IMR-90 (cell line): ENCODE data around the gene ZAR1. TPM values are rescaled to one million over a fixed set of nuclear protein-coding genes. Genes with fewer than 3 reads are reported as not detected.

Experiments
- ATAC-seq: fragments of 200-7000 bp; cut with Tn5 transposase; 2 replicates; pipeline ENCODE4 v1.9.1; 2020; ENCODE audit warnings: low read depth, mild to moderate bottlenecking, moderate library complexity
- BruUV-seq: library from RNA; stranded (reverse); fragments of 400-500 nt; replicated peaks from 2 replicates; lab custom pipeline; 2021; lab: Mats Ljungman, UMichigan
- CTCF ChIA-PET: fragments of 300-600 bp; formaldehyde crosslinking; extraction: SDS; loops from one replicate; lab custom pipeline; 2021; ENCODE audit warnings: antibody characterized with exemption; lab: Yijun Ruan, JAX
- POLR2A ChIA-PET: fragments of 300-600 bp; sonication (Branson Sonifier 250); formaldehyde crosslinking; loops from one replicate; lab custom pipeline; 2022; ENCODE audit warnings: antibody characterized with exemption; ENCODE audit not compliant: unreplicated experiment; lab: Charles Lee
- DNase-seq: peaks from one replicate; pipeline ENCODE4 v3.0.0; 2013
- H2AFZ ChIP-seq: replicated peaks from 2 replicates; pipeline ENCODE3; 2013; ENCODE audit warnings: low read length, mild to moderate bottlenecking; ENCODE audit not compliant: poor library complexity
- H2AK5ac ChIP-seq: 2 replicates; pipeline ENCODE4 v1.6.1; 2013; ENCODE audit warnings: low read depth, low read length, inconsistent platforms
- H2AK9ac ChIP-seq: replicated peaks from 2 replicates; pipeline ENCODE3; 2013; ENCODE audit warnings: mild to moderate bottlenecking, low read depth, low read length, moderate library complexity; ENCODE audit not compliant: poor library complexity
- H2BK120ac ChIP-seq: 2 replicates; pipeline ENCODE4 v1.6.1; 2013; ENCODE audit warnings: low read depth, low read length, inconsistent platforms
- H2BK15ac ChIP-seq: 3 replicates; pipeline ENCODE4 v1.6.1; 2013; ENCODE audit warnings: low read depth, low read length, inconsistent platforms
- H2BK20ac ChIP-seq: 2 replicates; pipeline ENCODE4 v1.6.1; 2013; ENCODE audit warnings: low read depth, mild to moderate bottlenecking, inconsistent platforms, low read length, moderate library complexity
- H2BK5ac ChIP-seq: 2 replicates; pipeline ENCODE4 v1.6.1; 2013; ENCODE audit warnings: mild to moderate bottlenecking, low read depth, low read length, inconsistent platforms; ENCODE audit not compliant: poor library complexity, severe bottlenecking
- H3K14ac ChIP-seq: replicated peaks from 2 replicates; pipeline ENCODE4 v1.6.1; 2013; ENCODE audit warnings: low read depth, low read length, inconsistent platforms
- H3K18ac ChIP-seq: 2 replicates; pipeline ENCODE4 v1.6.1; 2013; ENCODE audit warnings: low read depth, low read length, control low read depth
- H3K23ac ChIP-seq: 2 replicates; pipeline ENCODE4 v1.6.1; 2013; ENCODE audit warnings: low read depth, low read length, inconsistent platforms
- H3K27ac ChIP-seq: 2 replicates; pipeline ENCODE4 v1.5.1; 2013; ENCODE audit warnings: mild to moderate bottlenecking, control low read depth, low read length; ENCODE audit not compliant: insufficient read depth
- H3K27me3 ChIP-seq: 2 replicates; pipeline ENCODE4 v1.6.1; 2013; ENCODE audit warnings: low read length; ENCODE audit not compliant: control insufficient read depth, insufficient read depth
- H3K36me3 ChIP-seq: 2 replicates; pipeline ENCODE4 v1.6.1; 2013; ENCODE audit warnings: low read length, mixed read lengths; ENCODE audit not compliant: control insufficient read depth, insufficient read depth
- H3K4ac ChIP-seq: 2 replicates; pipeline ENCODE4 v1.6.1; 2013; ENCODE audit warnings: low read depth, low read length, inconsistent platforms
- H3K4me1 ChIP-seq: 2 replicates; pipeline ENCODE4 v1.6.1; 2013; ENCODE audit warnings: low read length, mixed read lengths; ENCODE audit not compliant: control insufficient read depth, insufficient read depth
- H3K4me2 ChIP-seq: 2 replicates; pipeline ENCODE4 v1.6.1; 2013; ENCODE audit warnings: low read depth, mild to moderate bottlenecking, control low read depth, low read length, moderate library complexity
- H3K4me3 ChIP-seq: 2 replicates; pipeline ENCODE4 v1.5.1; 2013; ENCODE audit warnings: low read depth, mild to moderate bottlenecking, control low read depth, low read length, moderate library complexity; ENCODE audit not compliant: insufficient read depth
- H3K56ac ChIP-seq: 2 replicates; pipeline ENCODE4 v1.6.1; 2013; ENCODE audit warnings: low read length, inconsistent platforms; ENCODE audit not compliant: insufficient read depth; ENCODE audit errors: extremely low read depth
- H3K79me1 ChIP-seq, 2 experiments: 2 replicates each; pipeline ENCODE4 v1.6.1; 2013; ENCODE audit warnings: low read length in 2 of 2, inconsistent platforms in 1 of 2, low read depth in 1 of 2
- H3K9ac ChIP-seq: 2 replicates; pipeline ENCODE4 v1.6.1; 2013; ENCODE audit warnings: low read depth, low read length, control low read depth
- H3K9me1 ChIP-seq: 2 replicates; pipeline ENCODE4 v1.6.1; 2013; ENCODE audit warnings: low read length, inconsistent platforms; ENCODE audit not compliant: insufficient read depth
- H3K9me3 ChIP-seq: 2 replicates; pipeline ENCODE4 v1.6.1; 2013; ENCODE audit warnings: low read length; ENCODE audit not compliant: control insufficient read depth, insufficient read depth
- H4K20me1 ChIP-seq: 2 replicates; pipeline ENCODE4 v1.6.1; 2013; ENCODE audit warnings: low read length, inconsistent platforms; ENCODE audit not compliant: insufficient read depth
- H4K5ac ChIP-seq: 2 replicates; pipeline ENCODE4 v1.6.1; 2013; ENCODE audit warnings: mild to moderate bottlenecking, low read depth, low read length, control low read depth
- H4K8ac ChIP-seq, 2 experiments: 2 replicates each; pipeline ENCODE4 v1.6.1; 2013; ENCODE audit warnings: low read depth in 2 of 2, low read length in 2 of 2, control low read depth in 1 of 2, inconsistent platforms in 1 of 2
- H4K91ac ChIP-seq: 2 replicates; pipeline ENCODE4 v1.6.1; 2013; ENCODE audit warnings: low read depth, low read length, inconsistent platforms; ENCODE audit not compliant: insufficient read depth
- CHD1 ChIP-seq: IDR thresholded peaks from 2 replicates; pipeline ENCODE4 v1.6.1; 2012; ENCODE audit warnings: low read depth, low read length, improper control_type of control experiment
- ELK1 ChIP-seq: fragments of 150-350 bp; IDR thresholded peaks from 2 replicates; pipeline ENCODE4 v1.6.1; 2016; ENCODE audit warnings: low read depth, mild to moderate bottlenecking, low read length, moderate library complexity, borderline replicate concordance
- NFE2L2 ChIP-seq: fragments of 150-350 bp; IDR thresholded peaks from 2 replicates; pipeline ENCODE4 v1.6.1; 2016; ENCODE audit warnings: low read depth, mild to moderate bottlenecking, low read length
- POLR2A ChIP-seq: IDR thresholded peaks from 2 replicates; pipeline ENCODE4 v1.6.1; 2012; ENCODE audit warnings: mild to moderate bottlenecking, low read depth, low read length
- RCOR1 ChIP-seq: IDR thresholded peaks from 2 replicates; pipeline ENCODE4 v1.6.1; 2012; ENCODE audit warnings: mild to moderate bottlenecking, low read length, improper control_type of control experiment; ENCODE audit not compliant: insufficient replicate concordance
- WGBS, 2 experiments: methylation state at CpG; one replicate each; pipeline versions ENCODE4 v1.1.5 to v1.1.7; 2013; ENCODE audit warnings: missing lambda C conversion rate in 2 of 2; ENCODE audit not compliant: insufficient read length in 1 of 2; ENCODE audit errors: extremely low coverage in 2 of 2; 5-methylcytosine and 5-hydroxymethylcytosine counted together
- dilution Hi-C: fragments of 300-500 bp; cut with HindIII; formaldehyde crosslinking; loops from one replicate; pipeline ENCODE4 v1.14.3; 2018; ENCODE audit warnings: low sequenced_read_pairs; ENCODE audit not compliant: unreplicated experiment
- in situ Hi-C: fragments of 300-500 bp; cut with MboI; formaldehyde crosslinking; loops from 3 replicates; pipeline ENCODE4 v1.14.3; 2019; ENCODE audit warnings: low sequenced_read_pairs, inconsistent platforms, mixed read lengths
- intact Hi-C: fragments of 100-400 bp; cut with micrococcal nuclease; formaldehyde crosslinking; loops from 2 replicates; pipeline ENCODE4 v1.10.0; 2022
- polyA plus RNA-seq, 3 experiments: library from polyadenylated mRNA; depleted of rRNA; stranded (reverse); fragments of >200 nt; gene quantifications; 2 replicates each; pipeline ENCODE4 v1.2.3, GENCODE V29; 2012; ENCODE audit warnings: low replicate concordance in 1 of 3
- total RNA-seq: library from RNA; depleted of rRNA; stranded (reverse); fragments of >200 nt; gene quantifications from 2 replicates; pipeline ENCODE4 v1.2.3, GENCODE V29; 2012

ZAR1 gene
- total and polyA plus RNA-seq, 2 of the 4 experiments (the other 2 are of a cell fraction), result not detected

DNA sequence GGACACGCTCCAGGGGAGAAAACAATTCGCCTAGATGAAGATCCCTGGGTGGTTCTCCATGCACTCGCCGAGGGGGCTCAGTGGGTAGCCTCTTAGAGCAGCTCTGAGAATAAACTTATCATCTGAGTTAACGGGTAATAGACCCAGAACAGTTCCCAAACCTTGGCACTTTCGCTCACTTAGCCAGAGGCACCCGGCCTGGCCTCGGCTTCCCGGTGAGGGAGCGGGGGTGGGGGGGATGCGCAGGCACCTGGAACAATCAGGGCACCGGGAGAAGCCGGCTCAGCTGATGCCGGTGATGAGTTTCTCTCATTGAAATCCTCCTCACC is 405 bp upstream of the ZAR1 start:
- no peak overlapping the region for H3K4me2 ChIP-seq
- H4K5ac ChIP-seq, result no peak overlapping the region
- H3K4ac ChIP-seq, result no peak overlapping the region
- no TSS peak for BruUV-seq
- intact Hi-C loops (no loop called here), in situ Hi-C loops (loop anchor here (25.0 kb wide), 1 partner anchor 102 kb away; no protein-coding TSS in a partner anchor), dilution Hi-C loops (no loop called here)
- H3K9me1 ChIP-seq, result no peaks in the 10 kb centered on the region; the same call in 1 of the 2 replicates
- DNase-seq (no peak), ATAC-seq (no peak)
- H3K27me3 ChIP-seq, result peaks cover 61% of the 10 kb centered on the region
- no peaks in the 10 kb centered on the region for H4K20me1 ChIP-seq
- no peak overlapping the region for H2BK15ac ChIP-seq
- no peaks in the 10 kb centered on the region for H3K79me1 ChIP-seq
- 23% methylated on average over 9 of the region's 14 CpGs; no CpG with 5 or more reads in 1 of the 2 experiments for WGBS, 2 experiments
- no peaks in the 10 kb centered on the region for H3K4me1 ChIP-seq
- no peak overlapping the region for H3K56ac ChIP-seq
- H3K18ac ChIP-seq, result no peak overlapping the region
- peaks cover 22% of the 10 kb centered on the region for H3K9me3 ChIP-seq
- no peak overlapping the region for H2AK5ac ChIP-seq
- no peak overlapping the region for H2AK9ac ChIP-seq
- H3K4me3 ChIP-seq, result no peak overlapping the region
- ChIA-PET POLR2A (no interaction called here), CTCF (no interaction called here)
- no peak overlapping the region for H4K8ac ChIP-seq
- TF ChIP-seq RCOR1 (no peak), CHD1 (no peak), ELK1 (no peak), NFE2L2 (no peak), POLR2A (no peak)
- no peak overlapping the region for H2BK120ac ChIP-seq
- H4K91ac ChIP-seq, result no peak overlapping the region
- H3K14ac ChIP-seq, result no peak overlapping the region
- H3K27ac ChIP-seq, result no peak overlapping the region
- H2BK5ac ChIP-seq, result no peak overlapping the region
- no peak overlapping the region for H3K23ac ChIP-seq
- H3K36me3 ChIP-seq, result no peaks in the 10 kb centered on the region
- no peak overlapping the region for H3K9ac ChIP-seq
- no peak overlapping the region for H2AFZ ChIP-seq
- H2BK20ac ChIP-seq, result no peak overlapping the region
